Fibroblast of lung (primary cell): ENCODE measurements around the gene GBX2.

ENCODE experiments used
- EZH2 ChIP-seq: IDR thresholded peaks from 2 replicates; pipeline ENCODE4 v1.5.1; 2012; ENCODE audit warnings: low read length, control low read depth, mild to moderate bottlenecking; ENCODE audit errors: missing control alignments
- TF ChIP-seq, protein P1 (sequence below), 2 donors: IDR thresholded peaks in 1 of 2; conservative IDR thresholded peaks in 1 of 2; 1 replicate in 1 of 2; 2 replicates in 1 of 2; pipeline ENCODE4 v1.5.1; 2011 to 2012; ENCODE audit warnings: low read length in 2 of 2, control low read depth in 1 of 2, inconsistent platforms in 1 of 2, low read depth in 1 of 2, mild to moderate bottlenecking in 1 of 2

- TF ChIP-seq, protein P1, sequence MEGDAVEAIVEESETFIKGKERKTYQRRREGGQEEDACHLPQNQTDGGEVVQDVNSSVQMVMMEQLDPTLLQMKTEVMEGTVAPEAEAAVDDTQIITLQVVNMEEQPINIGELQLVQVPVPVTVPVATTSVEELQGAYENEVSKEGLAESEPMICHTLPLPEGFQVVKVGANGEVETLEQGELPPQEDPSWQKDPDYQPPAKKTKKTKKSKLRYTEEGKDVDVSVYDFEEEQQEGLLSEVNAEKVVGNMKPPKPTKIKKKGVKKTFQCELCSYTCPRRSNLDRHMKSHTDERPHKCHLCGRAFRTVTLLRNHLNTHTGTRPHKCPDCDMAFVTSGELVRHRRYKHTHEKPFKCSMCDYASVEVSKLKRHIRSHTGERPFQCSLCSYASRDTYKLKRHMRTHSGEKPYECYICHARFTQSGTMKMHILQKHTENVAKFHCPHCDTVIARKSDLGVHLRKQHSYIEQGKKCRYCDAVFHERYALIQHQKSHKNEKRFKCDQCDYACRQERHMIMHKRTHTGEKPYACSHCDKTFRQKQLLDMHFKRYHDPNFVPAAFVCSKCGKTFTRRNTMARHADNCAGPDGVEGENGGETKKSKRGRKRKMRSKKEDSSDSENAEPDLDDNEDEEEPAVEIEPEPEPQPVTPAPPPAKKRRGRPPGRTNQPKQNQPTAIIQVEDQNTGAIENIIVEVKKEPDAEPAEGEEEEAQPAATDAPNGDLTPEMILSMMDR (conservative IDR thresholded peaks at IDR 0.05 in 1 of 2, IDR thresholded peaks at IDR 0.05 in 1 of 2; ENCODE audit: low read depth in 1 of 2, low read length in 2 of 2) = no peak
- TF ChIP-seq EZH2 = no peak
Measured at GRCh38 chr2:236209996-236210395, 41.8 kb upstream of the GBX2 start.
